Uterus (tissue), 4 donors: Measurements from ENCODE around the gene MREG. TPM values are rescaled to one million over a fixed set of nuclear protein-coding genes. Genes with fewer than 3 reads are reported as not detected.

Experiments
- DNase-seq, 2 donors: peaks; one replicate each; pipeline ENCODE4 v3.0.0-alpha.2; 2019 to 2020
- H3K27ac ChIP-seq, 2 donors: fragments of 200-600 bp; sonication (generic); 1 replicate in 1 of 2; 2 replicates in 1 of 2; pipeline ENCODE4 v1.5.1; 2016 to 2018
- H3K27me3 ChIP-seq, 2 donors: fragments of 200-600 bp; sonication (generic); one replicate each; pipeline ENCODE4 v1.5.1; 2018 to 2019; ENCODE audit warnings: control low read depth in 1 of 2
- H3K36me3 ChIP-seq, 2 donors: fragments of 200-600 bp; sonication (generic); one replicate each; pipeline ENCODE4 v1.5.1; 2019; ENCODE audit warnings: control low read depth in 1 of 2
- H3K4me1 ChIP-seq, 2 donors: fragments of 200-600 bp; sonication (generic); one replicate each; pipeline ENCODE4 v1.5.1; 2018 to 2019; ENCODE audit warnings: control low read depth in 1 of 2
- H3K4me3 ChIP-seq, 2 donors: fragments of 200-600 bp; sonication (generic); 1 replicate in 1 of 2; 2 replicates in 1 of 2; pipeline ENCODE4 v1.5.1; 2018 to 2019; ENCODE audit warnings: mild to moderate bottlenecking in 1 of 2
- H3K9me3 ChIP-seq, 2 donors: fragments of 200-600 bp; sonication (generic); one replicate each; pipeline ENCODE4 v1.5.1; 2019; ENCODE audit warnings: control low read depth in 1 of 2
- POLR2A ChIP-seq, 2 donors: fragments of 450-650 bp; IDR thresholded peaks; one replicate each; pipeline ENCODE4 v1.6.1; 2016; ENCODE audit warnings: antibody characterized with exemption in 2 of 2, mild to moderate bottlenecking in 1 of 2, moderate library complexity in 1 of 2
- intact Hi-C: fragments of 100-400 bp; cut with DNase I; formaldehyde crosslinking; loops from one replicate; pipeline ENCODE4 v1.15.1; 2023; ENCODE audit warnings: low total_unique reads
- total RNA-seq, 4 donors: library from RNA; depleted of rRNA in 3 of 4; stranded (reverse); fragments of >200 nt in 3 of 4; gene quantifications; one replicate each; pipeline versions ENCODE4 v1.1.0 to v1.2.4, GENCODE V29; 2014 to 2023
- TF ChIP-seq, protein P1 (sequence below), 4 experiments: fragments of 200-600 bp in 2 of 4; fragments of 450-650 bp in 2 of 4; sonication (generic) in 2 of 4; IDR thresholded peaks; one replicate each; pipeline ENCODE4 v1.5.1; 2016 to 2019; ENCODE audit warnings: antibody characterized with exemption in 4 of 4, mild to moderate bottlenecking in 2 of 4, moderate library complexity in 1 of 4
- donor health status: DM: yes; HTN: yes; CAD: no.

The MREG gene
- total RNA-seq, 4 donors from 2014 or later, result 0.59 to 8.5 (median 3.9) TPM

DNA sequence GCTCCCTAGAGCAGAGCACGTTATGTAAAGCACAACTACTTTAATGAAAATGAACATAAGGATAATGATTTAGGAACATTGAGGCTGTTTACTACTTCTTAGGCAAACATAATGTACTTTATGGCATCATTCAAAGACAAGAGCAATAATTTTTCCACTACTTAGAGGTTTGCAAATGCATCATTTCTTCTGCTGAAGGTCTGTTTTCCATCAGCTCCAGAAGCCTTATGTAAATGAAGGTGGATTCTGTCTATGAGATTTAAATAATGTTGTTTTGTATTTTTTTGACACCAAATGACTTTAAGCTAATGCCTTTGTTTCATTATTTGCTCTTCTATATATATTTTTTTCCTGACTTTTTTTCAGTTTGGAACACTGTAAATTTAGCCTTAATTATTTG is 28.1 kb downstream of the MREG start:
- no peaks in the 10 kb centered on the region for H3K9me3 ChIP-seq
- H3K4me3 ChIP-seq, result no peak overlapping the region
- H3K36me3 ChIP-seq, result peaks cover 0 to 2% of the 10 kb centered on the region in 2 donors
- intact Hi-C loops, result no loop called here
- H3K27me3 ChIP-seq, result no peaks in the 10 kb centered on the region
- H3K4me1 ChIP-seq, result no peaks in the 10 kb centered on the region
- TF ChIP-seq, protein P1, sequence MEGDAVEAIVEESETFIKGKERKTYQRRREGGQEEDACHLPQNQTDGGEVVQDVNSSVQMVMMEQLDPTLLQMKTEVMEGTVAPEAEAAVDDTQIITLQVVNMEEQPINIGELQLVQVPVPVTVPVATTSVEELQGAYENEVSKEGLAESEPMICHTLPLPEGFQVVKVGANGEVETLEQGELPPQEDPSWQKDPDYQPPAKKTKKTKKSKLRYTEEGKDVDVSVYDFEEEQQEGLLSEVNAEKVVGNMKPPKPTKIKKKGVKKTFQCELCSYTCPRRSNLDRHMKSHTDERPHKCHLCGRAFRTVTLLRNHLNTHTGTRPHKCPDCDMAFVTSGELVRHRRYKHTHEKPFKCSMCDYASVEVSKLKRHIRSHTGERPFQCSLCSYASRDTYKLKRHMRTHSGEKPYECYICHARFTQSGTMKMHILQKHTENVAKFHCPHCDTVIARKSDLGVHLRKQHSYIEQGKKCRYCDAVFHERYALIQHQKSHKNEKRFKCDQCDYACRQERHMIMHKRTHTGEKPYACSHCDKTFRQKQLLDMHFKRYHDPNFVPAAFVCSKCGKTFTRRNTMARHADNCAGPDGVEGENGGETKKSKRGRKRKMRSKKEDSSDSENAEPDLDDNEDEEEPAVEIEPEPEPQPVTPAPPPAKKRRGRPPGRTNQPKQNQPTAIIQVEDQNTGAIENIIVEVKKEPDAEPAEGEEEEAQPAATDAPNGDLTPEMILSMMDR (IDR thresholded peaks at IDR 0.05), result no peak
- TF ChIP-seq POLR2A (IDR thresholded peaks at IDR 0.05), result no peak
- DNase-seq, result no peak
- no peak overlapping the region for H3K27ac ChIP-seq

DNA sequence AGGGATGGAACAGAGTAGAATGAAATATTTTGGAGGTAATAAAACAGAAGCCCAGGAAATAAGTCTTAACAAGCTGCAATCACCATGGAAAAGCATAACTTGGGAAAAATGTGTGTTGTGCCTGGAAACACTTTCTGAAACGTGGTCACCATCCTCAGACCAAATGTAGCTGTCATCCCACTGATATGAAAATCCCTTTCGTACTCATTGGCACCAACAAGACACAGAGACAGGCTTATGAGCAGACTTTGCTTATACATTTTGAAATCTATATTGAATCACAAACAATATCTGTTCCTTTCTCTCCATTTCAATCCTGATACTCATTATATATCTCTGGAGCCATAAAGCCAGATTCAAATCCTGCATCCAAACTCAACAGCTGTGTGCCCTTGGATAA is 28.7 kb downstream of the MREG start:
- Histone ChIP-seq H3K4me3 (no peak overlapping the region), H3K27me3 (no peaks in the 10 kb centered on the region), H3K36me3 (peaks cover 0 to 2% of the 10 kb centered on the region in 2 donors), H3K4me1 (no peaks in the 10 kb centered on the region), H3K9me3 (no peaks in the 10 kb centered on the region), H3K27ac (no peak overlapping the region)
- intact Hi-C loops, result no loop called here
- TF ChIP-seq, protein P1 (IDR thresholded peaks at IDR 0.05), result no peak
- TF ChIP-seq POLR2A (IDR thresholded peaks at IDR 0.05), result no peak
- DNase-seq, result no peak

DNA sequence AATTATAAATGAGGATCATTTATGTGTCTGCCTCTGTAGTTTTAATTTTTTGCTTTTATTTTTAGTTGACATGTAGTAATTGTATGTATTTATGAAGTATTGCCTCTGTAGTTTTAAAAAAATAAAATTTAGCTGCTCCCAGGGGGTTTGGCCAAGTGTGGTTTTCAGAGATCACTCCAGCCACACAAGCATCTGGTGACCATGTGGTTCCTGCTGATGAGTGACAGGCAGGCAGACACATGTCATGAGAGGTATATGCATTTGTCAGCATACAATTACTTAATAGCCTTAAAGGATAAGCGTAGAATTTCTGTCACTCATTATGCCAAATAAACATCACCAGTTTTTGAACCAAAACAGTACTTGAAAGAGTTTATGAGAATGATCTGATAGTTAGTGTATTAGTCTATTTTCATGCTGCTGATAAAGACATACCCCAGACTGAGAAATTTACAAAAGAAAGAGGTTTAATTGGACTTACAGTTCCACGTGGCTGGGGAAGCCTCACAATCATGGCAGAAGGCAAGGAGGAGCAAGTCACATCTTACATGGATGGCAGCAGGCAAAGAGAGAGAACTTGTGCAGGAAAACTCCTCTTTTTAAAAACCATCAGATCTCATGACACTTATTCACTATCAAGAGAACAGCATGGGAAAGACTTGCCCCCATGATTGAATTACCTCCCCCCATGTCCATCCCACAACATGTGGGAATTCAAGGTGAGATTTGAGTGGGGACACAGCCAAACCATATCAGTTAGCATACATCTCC is 29.6 kb downstream of the MREG start:
- Histone ChIP-seq H3K9me3 (no peaks in the 10 kb centered on the region), H3K27me3 (no peaks in the 10 kb centered on the region), H3K36me3 (peaks cover 0 to 2% of the 10 kb centered on the region in 2 donors), H3K4me3 (no peak overlapping the region), H3K27ac (no peak overlapping the region), H3K4me1 (no peaks in the 10 kb centered on the region)
- DNase-seq, result no peak
- TF ChIP-seq POLR2A (IDR thresholded peaks at IDR 0.05), result no peak
- TF ChIP-seq, protein P1 (IDR thresholded peaks at IDR 0.05), result no peak
- intact Hi-C loops, result no loop called here

DNA sequence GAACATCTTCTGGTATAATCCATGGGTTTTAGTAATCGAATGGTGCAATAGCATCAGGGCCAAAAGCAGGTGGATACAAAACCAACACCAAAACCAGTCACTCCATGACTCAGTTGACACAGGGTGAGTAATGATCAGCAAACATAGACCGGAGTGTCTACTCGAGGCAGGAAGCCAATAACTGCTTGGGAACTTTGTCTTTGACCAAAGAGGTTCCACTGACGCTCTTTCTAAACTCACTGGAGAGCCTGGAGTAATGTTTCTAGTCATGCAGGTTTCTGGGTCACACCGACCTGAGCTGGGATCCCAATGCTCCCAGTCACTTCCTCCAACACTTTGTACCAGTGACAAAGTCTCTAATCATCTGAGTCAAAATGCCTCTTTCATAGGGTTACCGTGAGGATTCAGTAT is 30.9 kb downstream of the MREG start:
- no peaks in the 10 kb centered on the region for H3K9me3 ChIP-seq
- no peak overlapping the region for H3K4me3 ChIP-seq
- intact Hi-C loops, result no loop called here
- H3K27ac ChIP-seq, result no peak overlapping the region
- no peaks in the 10 kb centered on the region for H3K4me1 ChIP-seq
- TF ChIP-seq, protein P1 (IDR thresholded peaks at IDR 0.05), result no peak
- TF ChIP-seq POLR2A (IDR thresholded peaks at IDR 0.05), result no peak
- H3K36me3 ChIP-seq, result peaks cover 0 to 2% of the 10 kb centered on the region in 2 donors
- no peak for DNase-seq
- H3K27me3 ChIP-seq, result no peaks in the 10 kb centered on the region

DNA sequence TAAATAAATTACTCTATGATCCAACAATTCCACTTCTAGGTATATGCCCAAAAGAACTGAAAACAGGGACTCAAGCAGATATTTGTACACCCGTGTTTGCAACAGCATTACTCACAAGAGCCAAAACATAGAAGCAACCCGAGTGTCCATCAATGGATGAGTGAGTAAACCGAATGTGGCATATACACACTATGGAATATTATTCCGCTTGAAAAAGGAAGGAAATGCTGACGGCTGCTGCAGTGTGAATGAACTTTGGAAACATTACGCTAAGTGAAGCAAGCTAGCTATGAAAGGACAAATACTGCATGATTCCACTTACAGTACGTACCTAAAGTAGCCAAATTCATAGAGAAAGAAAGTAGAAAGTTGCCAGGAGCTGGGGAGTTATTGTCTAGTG is 32.2 kb downstream of the MREG start:
- DNase-seq, result no peak

More for the DNA sequence above, 32.2 kb downstream of the MREG start:
- no peaks in the 10 kb centered on the region for H3K4me1 ChIP-seq
- no peaks in the 10 kb centered on the region for H3K27me3 ChIP-seq
- intact Hi-C loops, result no loop called here
- no peaks in the 10 kb centered on the region for H3K9me3 ChIP-seq
- peaks cover 0 to 2% of the 10 kb centered on the region in 2 donors for H3K36me3 ChIP-seq
- TF ChIP-seq, protein P1 (IDR thresholded peaks at IDR 0.05), result no peak
- TF ChIP-seq POLR2A (IDR thresholded peaks at IDR 0.05), result no peak
- H3K4me3 ChIP-seq, result no peak overlapping the region
- no peak overlapping the region for H3K27ac ChIP-seq
